Fibroblast of mammary gland (primary cell): Measurements from ENCODE around the gene GRPEL1.

Experiments used
- DNase-seq: peaks from one replicate; pipeline ENCODE4 v3.0.0-alpha.2; 2010; ENCODE audit warnings: low read depth
- H3K4me3 ChIP-seq: 2 replicates; pipeline ENCODE4 v1.5.1; 2011; ENCODE audit warnings: low read depth, mild to moderate bottlenecking, low read length, moderate library complexity; ENCODE audit not compliant: control insufficient read depth
- TF ChIP-seq, protein P1 (sequence below): conservative IDR thresholded peaks from 2 replicates; pipeline ENCODE4 v1.5.1; 2011; ENCODE audit warnings: low read depth, low read length, inconsistent platforms; ENCODE audit not compliant: control insufficient read depth, insufficient read depth

The GRPEL1 gene

DNA sequence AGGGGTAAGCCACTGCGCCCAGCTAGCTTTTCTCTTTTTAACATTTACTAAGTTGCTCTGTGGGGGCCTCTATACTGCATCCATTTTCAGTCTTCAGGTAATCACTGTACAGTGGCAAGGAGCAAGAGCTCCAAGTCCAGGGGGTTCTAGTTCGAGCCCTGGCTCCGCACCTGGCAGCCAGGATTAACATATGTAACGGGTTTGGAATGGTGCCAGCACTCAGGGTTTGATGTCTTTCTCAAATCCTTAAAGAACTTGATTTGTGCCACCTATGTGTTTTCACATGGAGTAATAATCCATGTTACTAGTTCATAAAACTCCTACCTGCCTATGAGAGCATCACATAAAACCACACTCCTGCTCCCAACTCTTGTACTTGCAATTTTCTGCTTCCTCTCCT is 4.5 kb downstream of the GRPEL1 start:
- no peak for DNase-seq
- no peak overlapping the region for H3K4me3 ChIP-seq
- TF ChIP-seq, protein P1, sequence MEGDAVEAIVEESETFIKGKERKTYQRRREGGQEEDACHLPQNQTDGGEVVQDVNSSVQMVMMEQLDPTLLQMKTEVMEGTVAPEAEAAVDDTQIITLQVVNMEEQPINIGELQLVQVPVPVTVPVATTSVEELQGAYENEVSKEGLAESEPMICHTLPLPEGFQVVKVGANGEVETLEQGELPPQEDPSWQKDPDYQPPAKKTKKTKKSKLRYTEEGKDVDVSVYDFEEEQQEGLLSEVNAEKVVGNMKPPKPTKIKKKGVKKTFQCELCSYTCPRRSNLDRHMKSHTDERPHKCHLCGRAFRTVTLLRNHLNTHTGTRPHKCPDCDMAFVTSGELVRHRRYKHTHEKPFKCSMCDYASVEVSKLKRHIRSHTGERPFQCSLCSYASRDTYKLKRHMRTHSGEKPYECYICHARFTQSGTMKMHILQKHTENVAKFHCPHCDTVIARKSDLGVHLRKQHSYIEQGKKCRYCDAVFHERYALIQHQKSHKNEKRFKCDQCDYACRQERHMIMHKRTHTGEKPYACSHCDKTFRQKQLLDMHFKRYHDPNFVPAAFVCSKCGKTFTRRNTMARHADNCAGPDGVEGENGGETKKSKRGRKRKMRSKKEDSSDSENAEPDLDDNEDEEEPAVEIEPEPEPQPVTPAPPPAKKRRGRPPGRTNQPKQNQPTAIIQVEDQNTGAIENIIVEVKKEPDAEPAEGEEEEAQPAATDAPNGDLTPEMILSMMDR = no peak

- TF ChIP-seq, protein P1 = no peak
- no peak overlapping the region for H3K4me3 ChIP-seq
- no peak for DNase-seq
Measured at GRCh38 chr4:7062816-7063215, 5.0 kb downstream of the GRPEL1 start.

DNA sequence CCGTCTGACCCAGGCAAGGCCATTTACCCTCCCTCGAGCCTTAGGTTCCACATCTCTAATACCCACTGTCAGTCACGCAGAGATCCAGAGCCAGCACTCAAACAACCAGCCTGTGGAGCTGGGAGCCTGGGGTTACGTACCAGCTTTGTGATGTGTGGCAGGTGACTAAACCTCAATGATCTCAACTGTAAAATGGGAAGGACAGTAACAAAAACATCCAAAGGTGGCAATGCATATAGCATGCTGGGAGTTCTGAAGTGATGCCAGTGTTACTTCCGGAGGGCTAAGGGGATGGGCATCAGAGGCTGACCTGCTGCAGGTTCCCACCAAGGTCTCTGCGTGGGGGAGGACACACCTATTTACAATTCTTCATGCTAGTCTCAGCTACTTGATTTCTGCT is 6.0 kb downstream of the GRPEL1 start:
- no peak for DNase-seq
- TF ChIP-seq, protein P1 = no peak
- H3K4me3 ChIP-seq = no peak overlapping the region

GRCh38 chr4:7060346-7061150 is 7.3 kb downstream of the GRPEL1 start:
- no peak overlapping the region for H3K4me3 ChIP-seq
- TF ChIP-seq, protein P1 = no peak
- no peak for DNase-seq

DNA sequence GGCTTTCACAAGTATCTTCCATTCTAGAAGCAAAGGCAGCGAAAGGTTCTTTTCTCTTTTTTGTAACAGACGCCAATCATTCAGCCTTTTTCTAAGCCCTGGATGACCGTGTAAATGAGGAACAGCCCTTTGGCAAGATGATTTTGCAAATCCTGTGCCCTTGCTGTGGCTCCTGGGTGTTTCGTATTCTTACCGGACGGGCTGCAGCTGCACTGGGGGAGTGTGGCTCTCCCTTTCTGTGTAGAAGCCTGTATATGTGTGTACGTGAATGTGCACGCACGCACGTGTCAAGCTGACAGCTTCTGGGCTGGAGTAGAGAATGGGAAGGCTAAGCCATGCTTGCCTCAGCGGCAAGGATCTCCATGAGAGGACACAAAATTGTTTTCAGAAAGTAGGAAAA is 8.2 kb downstream of the GRPEL1 start:
- H3K4me3 ChIP-seq = no peak overlapping the region
- no peak for DNase-seq
- TF ChIP-seq, protein P1 = no peak

GRCh38 chr4:7058792-7059191 is 9.1 kb downstream of the GRPEL1 start:
- H3K4me3 ChIP-seq = no peak overlapping the region
- DNase-seq = no peak
- TF ChIP-seq, protein P1 = no peak
